Pancreas (tissue), 10 donors: ENCODE measurements around the gene FKBP8. TPM values are rescaled to one million over a fixed set of nuclear protein-coding genes. Genes with fewer than 3 reads are reported as not detected.
"Not testable (repeated sequence)": the region's sequence is repeated elsewhere in the genome, so short reads cannot be mapped to it uniquely, and the experiment has no call there.

Experiments
- ATAC-seq, 4 donors: fragments of 200-7000 bp; cut with Tn5 transposase; one replicate each; pipeline versions ENCODE4 v1.8.0 to v1.9.1; 2020; ENCODE audit warnings: mild to moderate bottlenecking in 4 of 4, moderate library complexity in 4 of 4
- DNase-seq, 6 donors: peaks; one replicate each; pipeline ENCODE4 v3.0.0-alpha.2; 2020
- FAIRE-seq: peaks from 2 replicates; lab custom pipeline; 2012; peaks lifted over from hg19 to GRCh38; lab: Jason Lieb, UNC
- H3K27ac ChIP-seq, 4 donors: fragments of 200-600 bp; sonication (generic); 1 replicate in 3 of 4; 2 replicates in 1 of 4; pipeline versions ENCODE4 v1.5.0 to v1.8.0; 2020
- H3K27me3 ChIP-seq, 4 donors: fragments of 200-600 bp; one replicate each; pipeline ENCODE4 v1.8.0; 2021
- H3K36me3 ChIP-seq, 3 donors: fragments of 200-600 bp; sonication (generic) in 1 of 3; one replicate each; pipeline versions ENCODE4 v1.5.0 to v1.8.0; 2020 to 2021
- H3K4me1 ChIP-seq, 3 donors: fragments of 200-600 bp; one replicate each; pipeline ENCODE4 v1.8.0; 2021
- H3K4me3 ChIP-seq, 4 donors: fragments of 200-600 bp; sonication (generic) in 2 of 4; one replicate each; pipeline versions ENCODE4 v1.5.0 to v1.8.0; 2020 to 2021
- H3K9me3 ChIP-seq, 4 donors: fragments of 200-600 bp; one replicate each; pipeline ENCODE4 v1.8.0; 2021
- CTCF ChIP-seq, 4 donors: fragments of 200-600 bp; sonication (generic) in 3 of 4; IDR thresholded peaks; one replicate each; pipeline versions ENCODE4 v1.5.0 to v1.8.0; 2021; ENCODE audit warnings: antibody characterized with exemption in 4 of 4
- WGBS, 2 donors: extraction: QIAGEN DNeasy Blood & Tissue Kit; methylation state at CpG; one replicate each; pipeline ENCODE4 v1.1.7; 2013; 5-methylcytosine and 5-hydroxymethylcytosine counted together
- intact Hi-C, 3 donors: fragments of 100-400 bp; cut with DNase I; formaldehyde crosslinking; loops; one replicate each; pipeline versions ENCODE4 v1.11.1 to v1.14.2; 2022
- polyA plus RNA-seq, 2 donors: library from polyadenylated mRNA; stranded (reverse); fragments of 200-250 nt; gene quantifications; one replicate each; pipeline ENCODE4 v1.2.3, GENCODE V29; 2013
- total RNA-seq, 6 donors: library from RNA; stranded (reverse); fragmentation: NEBNext Ultra II Directional in 4 of 6; extraction: Animal tissue kit (Norgen Biotek cat#: 25700) in 4 of 6; gene quantifications; one replicate each; pipeline versions ENCODE4 v1.2.1 to v1.2.4, GENCODE V29; 2021 to 2023
- donor health status: healthy with polysubstance abuse.
- donor health status: DM: no; HTN: no; CAD: no; lungs with moderate emphysema.
- donor health status: DM: no; HTN: no; CAD: no.
- donor health status: control.
- donor health status: control.
- donor health status: Bipolar disorder and iron deficiency.
- donor health status: DM: yes; HTN: yes; CAD: no.
- donor health status: DM: no; HTN: no; CAD: no.
- donor health status: DM: no; HTN: no; CAD: no.
- donor health status: DM: yes; HTN: yes; CAD: no.

Gene FKBP8
- total and polyA plus RNA-seq, 8 donors, result 73.8 to 218 (median 99.4) TPM

- no peak for FAIRE-seq
- 80 to 84% methylated on average over 9 of the region's 9 CpGs for WGBS, 2 donors
These were observed 17.1 kb downstream of the FKBP8 start for GRCh38 chr19:18526316-18526715.

GRCh38 chr19:18523841-18524240 is 19.5 kb downstream of the FKBP8 start:
- H3K27ac ChIP-seq, result no peak overlapping the region
- 81 to 85% methylated on average over 9 of the region's 9 CpGs for WGBS, 2 donors
- ATAC-seq (no peak), FAIRE-seq (no peak), DNase-seq (no peak)
- peaks cover 5 to 8% (median 6%) of the 10 kb centered on the region in 3 donors for H3K4me1 ChIP-seq
- no peaks in the 10 kb centered on the region for H3K36me3 ChIP-seq
- TF ChIP-seq CTCF (IDR thresholded peaks at IDR 0.05), result no peak
- intact Hi-C loops, result no loop called here
- no peaks in the 10 kb centered on the region for H3K9me3 ChIP-seq
- H3K27me3 ChIP-seq, result no peaks in the 10 kb centered on the region
- H3K4me3 ChIP-seq, result no peak overlapping the region

More at GRCh38 chr19:18526316-18526715, 17.1 kb downstream of the FKBP8 start:
- no peaks in the 10 kb centered on the region for H3K9me3 ChIP-seq
- no peaks in the 10 kb centered on the region for H3K4me1 ChIP-seq
- intact Hi-C loops, result no loop called here
- H3K36me3 ChIP-seq, result peaks cover 0 to under 1% (median 0%) of the 10 kb centered on the region in 3 donors
- ATAC-seq (no peak), DNase-seq (no peak)
- no peak for TF ChIP-seq CTCF (IDR thresholded peaks at IDR 0.05)
- no peak overlapping the region for H3K27ac ChIP-seq
- H3K27me3 ChIP-seq, result no peaks in the 10 kb centered on the region
- H3K4me3 ChIP-seq, result no peak overlapping the region

GRCh38 chr19:18522862-18523440 is 20.4 kb downstream of the FKBP8 start:
- H3K4me3 ChIP-seq, H3K27me3 ChIP-seq, H3K36me3 ChIP-seq, H3K4me1 ChIP-seq, ATAC-seq, intact Hi-C loops, FAIRE-seq, H3K9me3 ChIP-seq: not testable (repeated sequence)
- DNase-seq, result peak in 1 of 6 donors; percentile 42
- H3K27ac ChIP-seq, result peak overlapping the region in 3 of 4 donors; percentile 20 to 55 (median 51)
- 52 to 58% methylated on average over 19 of the region's 19 CpGs for WGBS, 2 donors

- ATAC-seq, result peak; percentile 86 to 90 (median 88)
- peak; percentile 100 for DNase-seq
- intact Hi-C loops, result no loop called here
- peaks cover 5 to 8% (median 6%) of the 10 kb centered on the region in 3 donors for H3K4me1 ChIP-seq
- no peaks in the 10 kb centered on the region for H3K9me3 ChIP-seq
- peak in 1 of 4 donors; percentile 11 for TF ChIP-seq CTCF (IDR thresholded peaks at IDR 0.05)
- peak; percentile 97 for FAIRE-seq
- peak overlapping the region; percentile 90 to 97 (median 92) for H3K27ac ChIP-seq
- peak overlapping the region; percentile 99 to 100 (median 99) for H3K4me3 ChIP-seq
- H3K36me3 ChIP-seq, result no peaks in the 10 kb centered on the region
- no peaks in the 10 kb centered on the region for H3K27me3 ChIP-seq
- 1 to 2% methylated on average over 44 to 51 of the region's 51 CpGs for WGBS, 2 donors
These were observed 21.1 kb downstream of the FKBP8 start for GRCh38 chr19:18522124-18522861.

GRCh38 chr19:18521692-18522123 is 21.7 kb downstream of the FKBP8 start, which contains the start of gene ELL:
ELL (minus strand) TSS chr19:18522070; CDS start chr19:18522055, 15 bp downstream.
- peaks cover 5 to 8% (median 6%) of the 10 kb centered on the region in 3 donors for H3K4me1 ChIP-seq
- FAIRE-seq, result no peak
- 0 to 1% methylated on average over 47 to 52 of the region's 52 CpGs for WGBS, 2 donors
- no peaks in the 10 kb centered on the region for H3K27me3 ChIP-seq
- ATAC-seq, result peak; percentile 1 to 8 (median 4)
- no peak for DNase-seq
- no peaks in the 10 kb centered on the region for H3K36me3 ChIP-seq
- no peaks in the 10 kb centered on the region for H3K9me3 ChIP-seq
- peak within 1 kb of the TSS; percentile 99 to 100 (median 99) for H3K4me3 ChIP-seq
- no peak for TF ChIP-seq CTCF (IDR thresholded peaks at IDR 0.05)
- peak within 1 kb of the TSS; percentile 90 to 97 (median 92) for H3K27ac ChIP-seq
- intact Hi-C loops, result no loop called here
